Measurements from ENCODE around the gene MSH2.

- TF ChIP-seq CTCF (IDR thresholded peaks at IDR 0.05) (no peak), POLR2A (IDR thresholded peaks at IDR 0.05) (no peak)
Measured at GRCh38 chr2:47386551-47386950, 16.4 kb upstream of the MSH2 start.
